NK-92 treated with Interleukin-12 subunit alpha and Interleukin-12 subunit beta, amount 100 ng/mL, for 24 hours (cell line): ENCODE measurements around the gene ARL8A.

ENCODE experiments used
- DNase-seq: peaks from one replicate; lab custom pipeline; 2025; lab: John Stamatoyannopoulos, UW

ARL8A gene

DNA sequence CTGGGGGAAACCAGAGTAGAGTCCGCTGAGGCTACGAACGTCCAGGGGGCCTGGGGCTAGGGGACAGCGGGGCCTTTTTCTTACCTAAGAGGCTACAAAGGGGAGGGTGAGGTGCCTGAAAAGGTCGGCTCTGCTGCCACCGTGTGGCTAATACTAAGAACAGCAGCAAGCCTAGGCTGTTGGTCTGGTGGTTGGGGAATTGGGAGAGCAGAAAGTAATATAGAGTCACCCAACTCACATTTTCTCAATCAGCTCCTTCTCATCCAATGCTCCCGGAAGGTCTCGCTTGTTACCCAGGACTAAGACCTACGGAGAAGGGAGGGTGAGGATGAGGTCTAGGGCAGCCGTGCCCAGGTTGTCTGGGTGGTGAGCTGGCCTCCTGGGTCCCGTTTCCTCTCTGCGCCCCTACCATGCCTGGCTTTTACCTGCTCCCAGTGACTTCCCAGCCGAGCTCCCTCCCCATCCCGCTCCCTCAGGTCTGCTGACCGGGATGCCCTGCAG is 9.3 kb downstream of the ARL8A start:
- DNase-seq: peak; percentile 25

DNA sequence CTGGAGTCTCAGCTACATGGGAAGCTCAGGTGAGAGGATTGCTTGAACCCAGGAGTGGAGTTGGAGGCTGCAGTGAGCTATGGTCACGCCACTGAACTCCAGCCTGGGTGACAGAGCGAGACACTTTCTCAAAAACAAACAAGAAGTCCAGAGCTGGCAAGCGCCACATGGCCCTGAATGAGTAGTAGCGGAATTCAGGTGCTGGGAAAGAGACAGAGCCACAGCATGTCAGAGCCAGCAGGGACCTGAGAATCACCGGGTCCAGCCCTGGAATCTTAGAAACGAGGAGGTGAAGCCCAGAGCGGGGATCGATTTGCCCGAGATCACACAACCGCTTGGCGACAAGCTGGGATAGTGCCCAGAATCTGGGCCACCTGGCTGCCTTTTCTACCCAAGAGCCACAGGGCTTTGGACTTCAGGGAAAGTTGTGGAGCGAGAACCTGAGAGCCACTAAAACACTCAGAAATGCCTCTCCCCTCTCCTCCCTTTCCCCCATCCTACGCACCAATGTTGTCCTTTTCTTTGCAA is 9.8 kb downstream of the ARL8A start:
- DNase-seq: no peak

GRCh38 chr1:202133989-202134388 is 10.5 kb downstream of the ARL8A start:
- DNase-seq: no peak

DNA sequence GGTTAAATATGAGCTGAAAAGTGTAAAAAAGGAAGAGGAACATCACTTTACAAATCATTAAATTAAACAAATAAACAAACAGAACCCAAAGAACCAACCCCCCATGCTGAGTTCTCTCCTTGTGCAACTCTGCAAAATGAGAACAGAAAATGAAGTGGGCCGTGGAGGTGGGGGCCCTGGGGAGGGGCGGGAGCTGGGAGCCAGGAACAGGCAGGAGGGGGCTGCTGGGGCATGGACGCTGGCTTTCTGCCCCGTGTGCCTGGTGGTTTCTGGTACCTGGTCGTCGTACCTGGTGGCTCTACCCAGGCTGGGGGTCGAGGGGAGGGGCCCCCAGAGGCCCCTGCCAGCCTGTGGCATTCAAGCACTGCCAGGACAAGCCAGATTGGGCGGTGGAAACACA is 11.0 kb downstream of the ARL8A start:
- DNase-seq: no peak

GRCh38 chr1:202133001-202133400 is 11.5 kb downstream of the ARL8A start:
- DNase-seq: no peak

DNA sequence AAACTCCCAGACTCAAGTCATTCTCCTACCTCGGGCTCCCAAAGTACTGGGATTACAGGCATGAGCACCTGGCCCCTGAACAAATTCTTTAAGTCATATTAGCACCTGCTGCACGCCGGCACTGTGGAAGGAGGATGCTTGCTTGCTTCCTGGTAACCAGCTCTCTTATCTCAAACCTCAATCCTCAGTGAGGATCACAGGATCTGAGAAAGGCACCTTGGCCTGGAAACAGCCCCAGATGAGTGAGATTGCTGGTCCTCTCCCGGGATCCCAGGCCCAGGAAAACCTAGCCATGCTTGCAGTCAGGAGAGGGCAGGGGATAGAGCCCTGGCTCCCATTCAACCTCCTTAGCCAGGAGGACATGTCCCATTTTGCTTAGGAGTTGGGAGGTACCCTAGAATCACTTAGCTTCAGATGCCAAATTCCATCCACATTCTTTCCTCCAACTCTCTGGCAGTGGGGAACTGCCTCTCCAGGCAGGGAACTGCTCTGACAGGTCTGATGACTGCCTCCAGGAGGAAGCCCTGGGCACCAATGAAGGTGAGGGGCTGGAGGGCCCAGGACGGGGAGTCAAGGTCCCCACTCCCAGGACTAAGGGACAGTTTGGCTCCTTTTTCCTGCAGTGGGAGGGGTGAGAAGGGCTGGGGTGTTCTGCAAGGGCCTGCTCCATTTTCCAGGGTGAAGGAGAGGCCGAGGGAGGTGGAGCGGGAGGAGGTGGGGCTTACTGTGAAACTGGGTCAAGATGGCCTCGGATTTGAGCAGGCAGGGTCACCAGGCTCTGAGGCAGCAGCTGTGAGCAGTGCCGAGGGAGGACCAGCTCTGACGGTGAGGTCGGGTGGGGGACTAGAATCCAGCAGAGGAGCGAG is 12.3 kb downstream of the ARL8A start:
- DNase-seq: no peak

DNA sequence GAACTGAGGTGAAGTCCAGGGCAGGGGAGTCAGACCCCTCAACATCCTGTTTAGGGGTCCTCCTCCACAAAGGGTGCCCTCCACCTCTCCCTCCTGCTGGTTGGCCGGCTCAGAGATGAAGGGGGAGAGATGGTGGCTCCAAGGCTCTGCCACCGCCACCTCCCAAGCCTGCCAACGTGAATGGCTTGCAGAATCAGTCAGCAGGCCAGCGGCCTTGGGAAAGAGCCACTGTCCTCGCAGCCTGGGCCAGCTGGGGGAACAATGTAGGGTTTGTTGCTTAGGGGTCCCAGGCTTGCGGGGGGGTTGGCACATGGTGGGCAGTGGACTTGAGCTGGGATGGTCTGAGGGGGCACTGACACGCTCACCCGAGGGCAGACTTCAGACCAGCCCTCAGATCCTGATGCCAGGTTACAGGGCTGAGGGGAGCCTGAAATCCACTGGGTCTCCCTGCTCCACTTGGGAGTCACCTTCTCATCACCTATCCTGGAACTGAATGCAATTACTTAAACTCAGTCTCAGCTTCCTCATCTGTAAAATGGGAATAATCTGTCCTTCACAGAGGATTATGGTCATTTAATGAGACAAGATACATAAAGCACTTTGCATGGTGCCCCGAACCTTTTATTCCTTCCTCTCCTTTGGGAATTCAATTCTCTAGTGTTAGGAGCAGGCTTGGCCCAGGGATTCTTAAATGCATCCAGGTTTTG is 13.6 kb downstream of the ARL8A start:
- no peak for DNase-seq

- DNase-seq: no peak
Measured at GRCh38 chr1:202130297-202130721, 14.2 kb downstream of the ARL8A start.

- no peak for DNase-seq
Measured at GRCh38 chr1:202129453-202130296, 14.9 kb downstream of the ARL8A start.

GRCh38 chr1:202127836-202128622 is 16.5 kb downstream of the ARL8A start:
- DNase-seq: no peak

DNA sequence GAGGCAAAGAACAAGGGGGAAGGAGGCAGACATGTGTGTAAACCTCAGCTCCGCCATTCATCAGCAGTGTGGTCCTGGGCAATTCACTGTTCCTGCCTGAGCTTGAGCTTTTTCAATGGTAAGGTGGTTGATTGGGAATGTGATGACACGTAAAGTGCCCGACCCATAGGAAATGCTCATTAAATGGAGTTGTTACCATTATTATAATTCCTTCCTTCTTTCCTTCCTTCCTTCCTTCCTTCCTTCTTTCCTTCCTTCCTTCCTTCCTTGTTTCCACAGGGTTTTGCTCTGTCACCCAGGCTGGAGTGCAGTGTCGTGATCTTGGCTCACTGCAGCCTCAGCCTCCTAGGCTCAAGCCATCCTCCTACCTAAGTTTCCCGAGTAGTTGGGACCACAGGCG is 17.5 kb downstream of the ARL8A start:
- DNase-seq: no peak

DNA sequence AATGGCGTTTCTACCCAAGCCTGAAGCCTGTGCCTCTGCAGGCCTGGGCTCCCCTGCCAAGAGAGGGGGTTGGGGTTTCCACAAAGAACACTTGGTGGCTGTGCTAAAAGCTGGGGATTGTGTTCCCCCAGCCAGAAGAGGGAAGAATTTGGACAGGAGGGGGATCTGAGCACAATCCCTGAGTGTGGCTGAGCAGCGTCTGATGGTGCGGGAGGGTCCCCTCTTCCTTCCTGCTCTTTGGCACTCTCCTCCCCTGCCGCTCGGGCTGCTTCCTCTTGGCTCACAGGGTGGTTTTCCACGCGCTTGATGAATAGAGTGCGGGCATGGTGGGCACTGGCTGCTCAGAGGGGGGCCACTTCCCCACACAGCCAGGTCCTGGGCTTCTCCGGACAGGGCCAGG is 18.1 kb downstream of the ARL8A start:
- no peak for DNase-seq

DNA sequence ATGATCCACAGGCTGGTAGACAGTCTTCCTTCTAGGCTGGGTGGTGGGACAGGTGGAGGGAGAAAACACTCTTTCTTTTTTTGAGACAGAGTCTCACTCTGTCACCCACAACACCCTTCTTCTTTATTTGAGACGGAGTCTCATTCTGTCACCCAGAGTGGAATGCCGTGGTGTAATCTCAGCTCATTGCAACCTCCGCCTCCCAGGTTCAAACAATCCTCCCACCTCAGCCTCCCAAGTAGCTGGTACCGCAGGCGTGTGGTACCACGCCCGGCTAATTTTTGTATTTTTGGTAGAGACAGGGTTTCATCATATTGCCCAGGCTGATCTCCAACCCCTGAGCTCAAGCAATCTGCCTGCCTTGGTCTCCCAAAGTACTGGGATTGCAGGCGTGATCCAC is 18.9 kb downstream of the ARL8A start:
- DNase-seq: no peak

- DNase-seq: no peak
Measured at GRCh38 chr1:202124142-202124541, 20.4 kb downstream of the ARL8A start.

DNA sequence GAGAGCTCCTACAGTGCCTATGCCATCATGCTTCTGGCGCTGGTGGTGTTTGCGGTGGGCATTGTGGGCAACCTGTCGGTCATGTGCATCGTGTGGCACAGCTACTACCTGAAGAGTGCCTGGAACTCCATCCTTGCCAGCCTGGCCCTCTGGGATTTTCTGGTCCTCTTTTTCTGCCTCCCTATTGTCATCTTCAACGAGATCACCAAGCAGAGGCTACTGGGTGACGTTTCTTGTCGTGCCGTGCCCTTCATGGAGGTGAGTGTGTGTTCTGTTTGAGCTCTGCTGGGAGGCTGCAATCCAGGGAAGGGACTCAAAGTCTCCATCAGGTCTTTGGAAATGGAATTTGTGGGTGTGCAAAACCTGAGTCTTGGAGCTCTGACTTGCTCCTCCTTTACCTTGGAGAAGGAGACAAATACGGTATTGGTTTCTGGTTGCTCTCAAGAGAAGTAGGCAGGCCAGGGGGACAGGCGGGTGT is 21.2 kb downstream of the ARL8A start:
- DNase-seq: no peak

GRCh38 chr1:202122639-202123335 is 21.8 kb downstream of the ARL8A start, which contains the start of gene GPR37L1:
Gene GPR37L1, plus strand, starts transcription at chr1:202122917. Its CDS starts 47 bp downstream, at chr1:202122964.
- DNase-seq: no peak

GRCh38 chr1:202121006-202121405 is 23.5 kb downstream of the ARL8A start:
- no peak for DNase-seq

- DNase-seq: no peak
Measured at GRCh38 chr1:202117898-202118371, 26.6 kb downstream of the ARL8A start.

- DNase-seq: no peak
Measured at GRCh38 chr1:202116287-202116686, 28.2 kb downstream of the ARL8A start.

- DNase-seq: no peak
Measured at GRCh38 chr1:202113690-202114300, 30.7 kb downstream of the ARL8A start.
